ENCODE results near the gene LMNB1.

The LMNB1 gene

GRCh38 chr5:126799780-126800179, 22.8 kb downstream of the LMNB1 start:
- Histone ChIP-seq H3K4me3 (no peak overlapping the region), H3K27ac (peak overlapping the region; percentile 6; the same call in 1 of the 2 replicates)

GRCh38 chr5:126801174-126801991, 24.4 kb downstream of the LMNB1 start:
- peaks cover 30% of the 10 kb centered on the region for H3K36me3 ChIP-seq (ENCODE audit: insufficient read depth, low read length)
- no peak for TF ChIP-seq POLR2AphosphoS5 (IDR thresholded peaks at IDR 0.05; ENCODE audit: borderline replicate concordance, low read depth, low read length)
- TF ChIP-seq EZH2 (IDR thresholded peaks at IDR 0.05) = no peak
- TF ChIP-seq FOXP2 (optimal IDR thresholded peaks at IDR 0.05; ENCODE audit: control extremely low read depth, extremely low read length, insufficient read depth) = no peak
- H3K9me3 ChIP-seq (ENCODE audit: low read depth, low read length) = no peaks in the 10 kb centered on the region
- no peak overlapping the region for H3K4me3 ChIP-seq
- no peak for DNase-seq (ENCODE audit: low read depth, low spot score)
- no peak overlapping the region for H3K9ac ChIP-seq (ENCODE audit: insufficient read length)
- H3K27ac ChIP-seq = peak overlapping the region; percentile 81

More at GRCh38 chr5:126799780-126800179, 22.8 kb downstream of the LMNB1 start:
- Histone ChIP-seq H3K9ac (ENCODE audit: insufficient read length) (no peak overlapping the region), H3K9me3 (ENCODE audit: low read depth, low read length) (no peaks in the 10 kb centered on the region), H3K36me3 (ENCODE audit: insufficient read depth, low read length) (peaks cover 22% of the 10 kb centered on the region)
- DNase-seq (ENCODE audit: low read depth, low spot score) = no peak
- TF ChIP-seq FOXP2 (optimal IDR thresholded peaks at IDR 0.05; ENCODE audit: control extremely low read depth, extremely low read length, insufficient read depth) (no peak), POLR2AphosphoS5 (IDR thresholded peaks at IDR 0.05; ENCODE audit: borderline replicate concordance, low read depth, low read length) (no peak), EZH2 (IDR thresholded peaks at IDR 0.05) (no peak)

DNA sequence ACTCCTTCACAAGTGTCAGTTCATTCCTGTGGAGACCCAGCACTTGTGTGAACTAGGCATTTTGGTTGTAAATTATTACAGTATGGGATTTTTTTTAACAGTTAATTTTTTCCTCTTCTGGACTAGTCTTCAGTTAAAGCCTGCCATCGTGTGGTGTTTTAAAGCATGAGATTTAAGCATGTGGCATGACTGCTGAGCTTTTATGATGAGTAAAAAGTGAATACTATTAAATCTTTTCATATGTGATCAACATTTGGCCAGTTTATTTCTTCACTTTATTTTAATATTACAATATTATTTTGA, 25.0 kb downstream of the LMNB1 start:
- H3K36me3 ChIP-seq (ENCODE audit: insufficient read depth, low read length) = peaks cover 35% of the 10 kb centered on the region
- no peak for TF ChIP-seq FOXP2 (optimal IDR thresholded peaks at IDR 0.05; ENCODE audit: control extremely low read depth, extremely low read length, insufficient read depth)
- no peak for TF ChIP-seq EZH2 (IDR thresholded peaks at IDR 0.05)
- no peak for TF ChIP-seq POLR2AphosphoS5 (IDR thresholded peaks at IDR 0.05; ENCODE audit: borderline replicate concordance, low read depth, low read length)
- peak overlapping the region; percentile 81 for H3K27ac ChIP-seq
- DNase-seq (ENCODE audit: low read depth, low spot score) = no peak
- H3K4me3 ChIP-seq = no peak overlapping the region
- H3K9ac ChIP-seq (ENCODE audit: insufficient read length) = no peak overlapping the region
- H3K9me3 ChIP-seq (ENCODE audit: low read depth, low read length) = no peaks in the 10 kb centered on the region

DNA sequence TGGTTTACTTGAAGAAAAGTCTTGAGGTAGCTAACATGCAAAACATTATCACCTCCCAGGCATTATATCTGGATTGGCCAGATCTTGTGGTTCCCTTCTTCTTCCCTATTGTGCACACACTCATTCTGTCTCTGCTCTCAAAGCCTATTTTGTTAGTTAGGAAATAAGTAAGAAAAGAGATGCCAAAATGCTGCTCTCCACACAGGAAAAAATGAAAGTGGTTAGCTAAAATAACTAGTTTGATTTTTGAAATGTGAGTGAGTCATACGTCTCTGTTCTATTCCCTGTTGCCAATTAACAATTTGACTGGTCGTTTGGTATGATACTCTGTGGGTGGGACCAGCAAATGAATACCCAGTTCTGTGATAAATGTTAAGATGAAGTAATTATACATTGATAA, 28.1 kb downstream of the LMNB1 start:
- Histone ChIP-seq H3K9me3 (ENCODE audit: low read depth, low read length) (no peaks in the 10 kb centered on the region), H3K4me3 (no peak overlapping the region), H3K27ac (no peak overlapping the region), H3K9ac (ENCODE audit: insufficient read length) (no peak overlapping the region), H3K36me3 (ENCODE audit: insufficient read depth, low read length) (peaks cover 57% of the 10 kb centered on the region)
- TF ChIP-seq FOXP2 (optimal IDR thresholded peaks at IDR 0.05; ENCODE audit: control extremely low read depth, extremely low read length, insufficient read depth) (no peak), POLR2AphosphoS5 (IDR thresholded peaks at IDR 0.05; ENCODE audit: borderline replicate concordance, low read depth, low read length) (no peak), EZH2 (IDR thresholded peaks at IDR 0.05) (no peak)
- no peak for DNase-seq (ENCODE audit: low read depth, low spot score)

DNA sequence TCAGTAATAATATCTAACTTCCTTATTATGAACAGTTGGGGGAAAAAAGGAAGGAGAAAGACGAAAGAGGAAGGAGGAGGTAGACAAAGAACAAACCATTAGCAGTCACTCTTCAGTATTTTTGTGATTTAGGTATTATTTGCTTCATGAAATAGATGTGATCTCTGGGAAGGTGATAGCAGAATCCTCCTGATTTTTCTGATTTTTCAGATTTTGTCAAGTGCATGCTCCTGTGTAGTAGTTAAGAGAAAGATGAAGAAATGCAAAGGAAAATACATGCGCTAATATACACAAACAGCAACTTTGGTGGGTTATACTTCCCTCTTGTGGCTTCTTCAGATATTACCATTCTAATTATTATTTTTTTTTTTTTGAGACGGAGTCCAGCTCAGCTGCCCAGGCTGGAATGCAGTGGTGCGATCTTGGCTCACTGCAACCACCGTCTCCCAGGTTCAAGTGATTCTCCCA, 31.6 kb downstream of the LMNB1 start:
- Histone ChIP-seq H3K27ac (no peak overlapping the region), H3K36me3 (ENCODE audit: insufficient read depth, low read length) (peaks cover 90% of the 10 kb centered on the region), H3K9me3 (ENCODE audit: low read depth, low read length) (no peaks in the 10 kb centered on the region), H3K4me3 (no peak overlapping the region), H3K9ac (ENCODE audit: insufficient read length) (no peak overlapping the region)
- TF ChIP-seq POLR2AphosphoS5 (IDR thresholded peaks at IDR 0.05; ENCODE audit: borderline replicate concordance, low read depth, low read length) (no peak), EZH2 (IDR thresholded peaks at IDR 0.05) (no peak), FOXP2 (optimal IDR thresholded peaks at IDR 0.05; ENCODE audit: control extremely low read depth, extremely low read length, insufficient read depth) (no peak)
- no peak for DNase-seq (ENCODE audit: low read depth, low spot score)

GRCh38 chr5:126809916-126810315, 33.0 kb downstream of the LMNB1 start:
- H3K4me3 ChIP-seq = no peak overlapping the region
- H3K27ac ChIP-seq = no peak overlapping the region
- peaks cover 97% of the 10 kb centered on the region for H3K36me3 ChIP-seq (ENCODE audit: insufficient read depth, low read length)
- no peak overlapping the region for H3K9ac ChIP-seq (ENCODE audit: insufficient read length)
- TF ChIP-seq FOXP2 (optimal IDR thresholded peaks at IDR 0.05; ENCODE audit: control extremely low read depth, extremely low read length, insufficient read depth) (no peak), POLR2AphosphoS5 (IDR thresholded peaks at IDR 0.05; ENCODE audit: borderline replicate concordance, low read depth, low read length) (no peak), EZH2 (IDR thresholded peaks at IDR 0.05) (no peak)
- DNase-seq (ENCODE audit: low read depth, low spot score) = no peak
- no peaks in the 10 kb centered on the region for H3K9me3 ChIP-seq (ENCODE audit: low read depth, low read length)

DNA sequence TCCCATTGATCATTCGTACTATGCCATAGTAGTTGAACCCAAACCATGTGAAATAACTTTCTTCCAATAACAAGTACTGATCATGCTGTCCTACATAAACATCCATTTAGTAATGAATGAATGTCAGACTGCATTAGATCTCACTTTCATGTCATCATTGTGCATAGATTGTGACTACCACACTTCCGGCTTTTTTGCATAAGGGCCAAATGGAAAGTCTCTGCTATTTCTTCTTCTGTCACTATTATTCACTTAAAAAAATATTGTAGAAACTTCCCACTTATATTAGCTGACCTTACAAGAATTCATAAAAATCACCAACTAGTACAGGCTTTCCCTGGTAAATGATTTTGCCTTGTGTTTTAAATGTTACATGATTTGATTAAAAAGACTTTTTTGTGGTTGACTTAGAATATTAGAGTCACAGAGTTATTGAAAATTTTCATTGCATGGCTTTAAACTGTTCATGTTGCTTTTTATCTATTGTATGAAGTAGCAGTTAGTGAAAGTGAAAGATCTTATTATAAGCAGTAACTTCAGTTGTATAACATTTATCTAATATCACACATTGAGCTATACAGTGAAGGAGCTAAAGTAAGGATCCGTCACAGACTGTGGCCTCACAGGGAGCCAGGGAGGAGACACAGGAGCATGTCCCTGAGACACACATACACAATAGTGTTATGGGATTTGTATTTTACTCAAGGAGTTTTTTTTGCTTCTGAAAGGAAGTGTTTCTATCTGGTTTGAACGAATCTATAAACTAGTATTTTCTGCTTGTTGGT, 33.9 kb downstream of the LMNB1 start:
- Histone ChIP-seq H3K9me3 (ENCODE audit: low read depth, low read length) (no peaks in the 10 kb centered on the region), H3K9ac (ENCODE audit: insufficient read length) (no peak overlapping the region), H3K4me3 (no peak overlapping the region), H3K36me3 (ENCODE audit: insufficient read depth, low read length) (peaks cover 97% of the 10 kb centered on the region), H3K27ac (no peak overlapping the region)
- no peak for TF ChIP-seq POLR2AphosphoS5 (IDR thresholded peaks at IDR 0.05; ENCODE audit: borderline replicate concordance, low read depth, low read length)
- no peak for TF ChIP-seq EZH2 (IDR thresholded peaks at IDR 0.05)
- no peak for TF ChIP-seq FOXP2 (optimal IDR thresholded peaks at IDR 0.05; ENCODE audit: control extremely low read depth, extremely low read length, insufficient read depth)
- no peak for DNase-seq (ENCODE audit: low read depth, low spot score)

GRCh38 chr5:126811515-126812198, 34.7 kb downstream of the LMNB1 start:
- peaks cover 97% of the 10 kb centered on the region for H3K36me3 ChIP-seq (ENCODE audit: insufficient read depth, low read length)

More at GRCh38 chr5:126811515-126812198, 34.7 kb downstream of the LMNB1 start:
- Histone ChIP-seq H3K9ac (ENCODE audit: insufficient read length) (no peak overlapping the region), H3K27ac (no peak overlapping the region), H3K9me3 (ENCODE audit: low read depth, low read length) (no peaks in the 10 kb centered on the region), H3K4me3 (no peak overlapping the region)
- DNase-seq (ENCODE audit: low read depth, low spot score) = no peak
- TF ChIP-seq EZH2 (IDR thresholded peaks at IDR 0.05) (no peak), POLR2AphosphoS5 (IDR thresholded peaks at IDR 0.05; ENCODE audit: borderline replicate concordance, low read depth, low read length) (no peak), FOXP2 (optimal IDR thresholded peaks at IDR 0.05; ENCODE audit: control extremely low read depth, extremely low read length, insufficient read depth) (no peak)
